GM20431 (cell line): ENCODE measurements around the gene KCNJ2.

Experiments used
- in situ Hi-C: fragments of 300-500 bp; cut with MseI, MboI; formaldehyde crosslinking; loops from one replicate; pipeline ENCODE4 v1.15.0; 2020; ENCODE audit warnings: low sequenced_read_pairs; ENCODE audit not compliant: unreplicated experiment

Gene KCNJ2

DNA sequence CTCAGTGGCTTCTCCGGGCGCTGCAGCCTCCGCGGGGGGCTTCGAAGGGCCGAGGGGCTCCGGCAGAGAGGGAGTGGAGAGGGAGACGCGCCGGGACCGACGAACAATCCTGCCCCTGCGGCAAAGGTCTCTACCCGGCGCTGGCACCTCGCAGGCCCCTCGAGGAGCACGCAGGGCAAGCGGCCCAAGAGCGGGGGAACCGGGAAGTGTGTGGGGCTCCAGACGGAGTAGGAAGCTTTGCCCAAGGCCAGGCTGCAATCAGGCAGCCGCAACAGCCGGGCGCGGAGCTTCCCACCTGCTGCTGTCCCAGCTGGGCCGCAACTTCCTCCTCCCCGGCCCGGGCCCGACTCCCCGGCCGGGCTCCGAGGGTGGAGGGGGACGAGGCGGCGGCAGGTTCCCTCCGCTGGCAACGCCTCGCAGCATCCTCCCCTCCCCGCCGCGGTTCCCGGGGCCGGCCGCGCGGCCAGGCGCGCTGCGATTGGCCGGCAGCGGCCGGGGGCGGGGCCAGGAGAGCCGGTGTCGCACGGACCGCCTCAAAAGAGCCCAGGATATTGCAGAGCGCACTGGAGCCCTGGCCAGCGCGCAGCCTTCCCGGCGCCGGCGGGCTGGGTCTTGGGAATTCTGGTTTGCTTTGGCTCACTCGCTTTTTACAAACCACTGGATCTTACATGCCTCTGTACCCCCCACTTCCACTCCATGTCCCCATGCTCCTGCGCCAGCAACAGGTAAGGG lies at the start of gene KCNJ2:
TSS of gene KCNJ2 (plus strand) at position 556 of the 732 bp plus-strand sequence. CDS start 5,508 bp downstream, outside the sequence.
- in situ Hi-C loops: no loop called here

DNA sequence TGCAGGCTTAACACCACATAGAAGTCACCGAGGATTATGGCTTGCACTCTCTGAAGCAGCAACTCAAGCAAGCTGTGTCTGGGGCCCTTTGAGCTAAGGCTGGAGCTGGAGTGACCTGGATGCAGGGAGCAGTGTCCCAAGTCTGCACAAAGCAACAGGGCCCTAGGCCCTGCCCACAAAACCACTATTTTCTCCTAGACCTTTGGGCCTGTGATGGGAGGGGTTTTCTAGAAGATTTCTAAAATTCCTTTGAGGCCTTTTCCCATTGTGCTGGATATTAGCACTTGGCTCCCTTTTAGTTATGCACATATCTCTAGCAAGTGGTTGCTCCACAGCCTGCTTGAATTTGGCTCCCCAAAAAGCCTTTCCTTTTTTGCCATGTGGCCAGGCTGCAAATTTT lies 49.8 kb upstream of the KCNJ2 start:
- in situ Hi-C loops: no loop called here

DNA sequence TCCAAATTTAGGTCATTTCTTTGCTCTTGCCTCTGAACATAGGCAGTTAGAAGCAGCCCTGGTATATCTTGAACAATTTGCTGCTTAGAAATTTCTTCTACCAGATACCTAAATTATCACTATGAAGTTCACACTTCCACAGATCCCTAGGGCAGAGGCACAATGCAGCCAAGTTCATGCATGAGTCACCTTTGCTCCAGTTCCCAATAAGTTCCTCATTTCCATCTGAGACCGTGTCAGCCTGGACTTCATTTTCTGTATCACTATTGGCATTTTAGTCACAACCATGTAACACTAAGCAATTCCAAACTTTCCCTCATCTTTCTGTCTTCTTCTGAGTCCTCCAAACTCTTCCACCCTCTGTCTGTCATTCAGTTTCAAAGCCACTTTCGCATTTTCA lies 49.3 kb upstream of the KCNJ2 start:
- in situ Hi-C loops: no loop called here

DNA sequence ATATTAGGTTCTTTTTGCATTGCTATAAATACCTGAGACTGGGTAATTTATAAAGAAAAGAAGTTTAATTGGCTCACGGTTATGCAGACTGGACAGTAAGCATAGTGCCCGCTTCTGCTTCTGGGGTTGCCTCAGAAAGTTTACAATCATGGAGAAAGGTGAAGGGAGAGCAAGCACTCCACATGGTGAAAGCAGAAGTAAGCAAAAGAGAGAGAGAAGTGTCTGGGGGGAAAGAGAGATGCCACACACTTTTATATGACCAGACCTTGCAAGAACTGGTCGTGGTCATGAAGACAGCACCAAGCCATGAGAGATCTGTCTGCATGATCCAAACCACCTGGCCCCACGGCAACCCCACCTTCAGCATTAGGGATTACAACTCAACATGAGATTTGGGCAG lies 48.9 kb upstream of the KCNJ2 start:
- in situ Hi-C loops: no loop called here

DNA sequence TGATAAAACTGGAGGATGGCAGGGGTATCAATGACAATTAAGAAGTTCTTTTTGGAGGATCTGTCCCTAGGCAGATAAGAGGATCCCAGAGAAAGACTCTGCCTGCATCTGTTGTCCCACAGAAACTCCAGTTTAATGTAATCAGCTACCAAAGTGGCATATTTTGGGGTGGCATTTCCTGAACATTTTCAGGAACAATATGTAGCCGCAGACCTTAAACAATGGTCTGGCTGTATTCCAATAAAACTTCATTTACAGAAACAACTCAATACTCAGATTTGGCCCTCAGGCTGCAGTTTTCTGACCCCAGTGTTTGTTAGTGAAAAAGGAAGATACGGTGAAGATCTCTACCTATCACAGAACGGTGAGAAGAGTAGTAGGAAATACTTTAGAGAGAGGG lies 48.2 kb upstream of the KCNJ2 start:
- in situ Hi-C loops: no loop called here

DNA sequence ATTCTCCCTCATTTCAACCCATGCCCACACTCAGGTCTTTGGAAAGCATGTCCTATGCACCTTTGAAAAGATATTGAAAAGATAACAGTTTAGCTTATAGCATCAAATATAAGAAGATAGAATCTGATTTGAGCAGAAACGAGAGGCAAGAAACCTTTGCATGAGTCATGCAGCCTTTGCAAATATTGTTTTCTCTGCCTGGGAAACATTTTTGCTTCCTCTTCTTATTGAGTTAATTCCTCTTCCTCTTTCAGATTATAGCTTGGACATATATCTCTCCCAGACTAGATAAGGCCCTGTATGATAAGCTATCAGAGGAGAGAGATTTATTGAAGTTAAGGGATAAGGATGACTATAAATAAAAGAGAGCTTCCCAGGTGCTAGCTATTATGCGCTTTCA lies 46.1 kb upstream of the KCNJ2 start:
- in situ Hi-C loops: no loop called here

DNA sequence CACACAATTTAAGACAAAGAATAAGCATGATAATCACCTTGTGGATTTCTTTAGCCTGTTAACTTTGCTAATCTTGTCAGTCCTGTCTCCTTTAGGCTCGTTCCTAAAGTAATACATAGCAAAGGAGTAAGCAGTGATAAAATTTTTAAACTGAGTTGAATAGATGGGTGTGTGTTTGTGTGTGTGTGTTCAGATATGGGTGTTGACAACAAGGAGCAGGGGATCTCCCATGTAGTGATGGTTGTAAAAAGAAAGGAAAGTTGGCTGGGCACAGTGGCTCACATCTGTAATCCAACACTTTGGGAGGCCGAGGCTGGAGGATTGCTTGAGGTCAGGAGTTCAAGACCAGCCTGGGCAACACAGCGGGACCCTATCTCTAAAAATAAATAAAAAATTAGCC lies 44.6 kb upstream of the KCNJ2 start:
- in situ Hi-C loops: no loop called here

DNA sequence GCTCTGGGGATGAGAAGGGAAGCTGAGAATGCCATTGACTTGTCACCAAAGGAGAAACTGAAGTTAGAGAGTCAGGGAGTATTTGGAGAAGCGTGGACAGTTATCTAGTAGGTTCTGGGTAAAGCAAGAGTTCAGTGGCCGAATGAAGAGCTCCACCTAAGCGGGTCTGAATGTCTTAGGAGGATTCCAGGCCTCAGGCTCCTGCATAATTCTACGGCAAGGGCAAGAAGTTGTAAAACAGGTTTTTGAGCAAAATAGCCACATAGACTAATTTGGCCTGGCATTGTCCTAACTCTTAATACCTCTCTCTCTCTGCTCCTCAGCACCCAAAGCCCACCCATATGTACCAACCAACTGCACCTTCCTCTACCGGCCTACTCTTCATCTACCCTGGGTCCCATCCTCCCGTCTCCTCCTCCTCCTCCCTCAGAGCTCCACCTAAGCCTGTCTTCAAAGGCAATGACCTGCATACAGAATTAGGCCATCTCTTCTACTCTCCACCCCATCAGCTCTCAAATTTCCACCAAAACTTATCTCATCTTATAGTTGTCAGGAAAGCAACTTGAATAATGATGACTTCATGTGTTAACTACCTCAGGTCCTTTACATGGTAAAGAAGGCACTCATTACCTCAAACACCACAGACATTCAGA lies 42.0 kb upstream of the KCNJ2 start:
- in situ Hi-C loops: no loop called here

DNA sequence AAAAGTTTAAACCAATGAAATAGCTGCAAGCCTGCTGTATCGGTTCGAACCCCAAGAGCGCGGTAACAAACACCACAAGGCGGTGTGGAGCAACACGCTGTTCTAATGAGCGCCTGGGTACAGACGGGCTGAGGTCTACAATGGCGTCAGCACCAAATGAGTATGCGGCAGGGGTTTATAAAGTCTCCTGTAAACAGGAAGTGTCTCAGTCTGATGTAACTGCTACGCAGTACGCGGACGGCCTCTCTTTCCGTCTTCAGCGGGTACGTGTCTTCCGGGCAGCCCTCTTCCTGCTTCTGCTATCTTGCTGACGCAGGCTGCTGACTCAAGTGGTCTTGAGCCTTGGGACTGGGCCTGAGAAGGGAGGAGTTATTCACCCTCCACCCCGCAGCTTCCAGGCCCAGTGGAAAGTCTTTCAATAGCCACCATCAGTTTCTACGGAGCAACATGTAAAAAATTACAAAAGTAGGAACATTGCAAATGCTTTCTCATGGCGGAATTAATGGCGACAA lies 40.5 kb upstream of the KCNJ2 start:
- in situ Hi-C loops: no loop called here

DNA sequence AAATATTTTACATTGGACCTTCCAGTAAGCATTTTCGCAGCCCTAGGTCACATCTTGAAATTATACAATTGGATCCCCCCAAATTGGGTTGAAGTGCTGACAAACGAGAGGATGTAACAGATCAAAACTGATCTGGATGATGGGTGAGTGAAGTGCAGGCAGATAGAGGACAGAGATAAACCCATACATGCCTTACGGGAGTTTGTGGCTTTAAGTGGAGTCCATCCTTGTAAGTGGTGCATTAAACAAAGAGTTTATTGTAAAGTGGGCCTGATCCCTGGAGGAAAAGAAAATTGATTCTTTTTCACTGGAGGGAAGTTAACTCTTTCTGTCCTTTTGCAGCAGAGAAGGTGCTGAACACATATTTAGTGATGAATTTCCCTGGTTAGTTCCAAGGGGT lies 39.0 kb upstream of the KCNJ2 start:
- in situ Hi-C loops: no loop called here

DNA sequence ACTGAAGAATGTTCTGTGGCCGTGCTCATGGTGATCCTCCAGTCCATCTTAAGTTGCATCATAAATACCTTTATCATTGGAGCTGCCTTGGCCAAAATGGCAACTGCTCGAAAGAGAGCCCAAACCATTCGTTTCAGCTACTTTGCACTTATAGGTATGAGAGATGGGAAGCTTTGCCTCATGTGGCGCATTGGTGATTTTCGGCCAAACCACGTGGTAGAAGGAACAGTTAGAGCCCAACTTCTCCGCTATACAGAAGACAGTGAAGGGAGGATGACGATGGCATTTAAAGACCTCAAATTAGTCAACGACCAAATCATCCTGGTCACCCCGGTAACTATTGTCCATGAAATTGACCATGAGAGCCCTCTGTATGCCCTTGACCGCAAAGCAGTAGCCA lies 36.8 kb upstream of the KCNJ2 start:
- in situ Hi-C loops: no loop called here

DNA sequence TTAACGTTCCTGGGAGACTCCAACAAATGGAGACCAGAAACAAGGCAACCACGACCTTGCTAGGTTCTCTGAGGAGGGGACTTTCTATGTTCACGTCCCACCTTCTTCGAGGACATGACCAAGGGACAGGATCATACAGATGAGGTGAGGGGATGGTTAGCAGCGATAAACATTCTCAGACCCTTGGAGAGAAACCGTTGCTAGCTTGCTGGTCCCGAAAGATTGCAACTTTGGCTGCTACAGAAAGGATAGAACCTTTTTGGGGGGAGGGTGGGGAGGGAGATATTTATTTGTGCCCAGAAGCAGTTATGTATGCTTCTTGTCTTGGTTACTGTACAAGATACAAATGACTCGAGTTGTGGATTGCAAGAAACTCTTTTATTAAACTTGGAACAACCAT lies 35.3 kb upstream of the KCNJ2 start:
- in situ Hi-C loops: no loop called here

DNA sequence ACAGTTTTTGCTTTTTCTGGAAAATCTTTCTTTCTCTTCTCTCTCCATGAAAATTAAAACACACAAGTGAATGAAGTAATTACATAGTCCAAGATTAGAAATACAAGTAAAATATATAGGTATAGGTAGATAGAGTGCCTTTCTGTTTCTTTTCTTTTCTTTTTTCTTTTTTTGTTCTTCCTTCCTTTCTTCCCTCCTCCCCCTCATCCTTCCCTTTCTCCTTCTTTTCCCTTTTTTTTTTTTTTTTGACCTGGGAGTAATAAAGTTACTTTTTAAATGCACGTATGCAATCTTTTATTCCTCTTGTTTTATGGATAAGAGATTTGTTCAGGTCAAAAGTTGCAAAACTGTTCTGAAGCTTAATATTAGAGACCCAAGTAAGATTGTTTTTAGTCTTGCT lies 34.6 kb upstream of the KCNJ2 start:
- in situ Hi-C loops: no loop called here

DNA sequence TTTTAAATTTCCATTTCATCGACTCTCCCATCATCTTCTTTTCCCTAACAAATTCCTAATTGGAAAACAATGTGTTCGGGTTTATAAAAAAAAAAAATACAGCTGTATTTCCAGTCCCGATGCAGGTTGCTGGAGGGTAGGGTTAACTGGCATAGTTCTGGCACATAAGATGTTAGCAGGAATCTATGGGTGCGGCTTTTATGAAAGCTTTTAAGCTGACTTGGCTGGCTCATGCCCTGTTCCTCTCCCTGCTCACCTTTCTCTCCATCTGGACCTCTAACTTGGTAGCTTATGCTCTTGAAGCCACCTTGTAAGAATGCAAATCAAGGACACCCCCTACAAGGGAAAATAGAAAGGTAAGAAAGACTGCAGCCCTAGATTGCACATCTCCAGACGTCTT lies 33.2 kb upstream of the KCNJ2 start:
- in situ Hi-C loops: no loop called here

DNA sequence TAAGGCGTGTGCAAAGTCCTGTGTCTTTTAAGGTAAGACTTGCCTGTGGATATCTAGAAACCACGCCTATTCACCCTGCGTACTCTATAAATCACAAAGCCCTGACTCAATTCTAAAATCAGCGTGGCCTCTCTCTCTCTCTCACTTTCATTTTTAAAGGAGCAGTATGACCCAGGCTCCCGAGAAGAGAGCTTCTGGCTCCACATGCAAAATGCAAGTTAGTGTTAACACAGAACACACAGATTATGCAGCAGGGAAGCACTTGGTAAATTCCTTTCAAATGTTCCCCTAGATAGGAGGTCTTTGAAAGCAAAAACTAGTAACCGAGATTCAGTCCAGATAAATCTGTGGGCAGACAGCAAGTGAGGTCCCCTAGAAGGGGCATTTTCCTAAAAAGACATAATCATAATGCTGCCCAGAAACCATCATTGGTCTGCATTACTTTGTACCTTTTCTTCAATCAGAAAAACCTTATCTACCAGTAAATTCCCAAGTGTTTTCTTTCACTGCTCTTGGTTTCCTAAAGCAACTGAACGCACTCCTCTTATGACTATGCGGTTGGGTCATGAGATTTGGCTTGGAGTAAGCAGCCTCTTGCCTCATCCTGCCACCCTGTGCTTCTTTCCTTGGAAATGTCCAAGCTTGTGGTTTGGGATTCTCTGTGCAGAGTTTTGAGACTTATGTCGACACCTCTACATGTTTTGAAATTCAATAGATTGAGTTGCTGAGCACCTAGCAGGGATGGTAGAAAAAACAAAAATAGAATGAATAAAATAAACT lies 31.7 kb upstream of the KCNJ2 start:
- in situ Hi-C loops: no loop called here

DNA sequence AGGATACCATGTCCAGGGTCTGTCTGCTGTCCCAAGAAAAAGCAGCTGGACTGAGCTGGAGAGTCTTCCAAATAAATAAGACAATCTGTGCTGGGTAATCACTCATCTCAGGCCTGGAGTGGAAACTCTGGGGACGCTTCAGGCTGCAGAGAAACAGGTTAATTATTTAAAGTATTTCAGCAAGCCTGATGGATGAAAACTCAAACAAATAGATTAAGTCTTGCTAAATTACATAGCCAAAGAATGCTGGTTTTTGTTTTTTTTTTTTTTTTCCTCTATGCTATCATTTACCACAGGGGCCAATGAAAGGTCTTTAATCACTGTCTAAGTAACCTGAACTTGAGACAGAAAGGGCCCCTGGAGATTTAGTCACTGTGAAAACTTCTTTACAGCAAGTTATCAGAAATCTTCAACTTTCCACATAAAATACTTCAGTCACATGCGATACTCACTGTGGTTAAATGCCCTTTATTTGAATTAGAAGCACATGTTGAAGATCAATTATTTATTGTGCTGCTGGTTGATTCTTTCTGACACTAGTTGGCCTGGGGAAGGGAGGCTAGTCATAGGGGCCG lies 31.0 kb upstream of the KCNJ2 start:
- in situ Hi-C loops: no loop called here

DNA sequence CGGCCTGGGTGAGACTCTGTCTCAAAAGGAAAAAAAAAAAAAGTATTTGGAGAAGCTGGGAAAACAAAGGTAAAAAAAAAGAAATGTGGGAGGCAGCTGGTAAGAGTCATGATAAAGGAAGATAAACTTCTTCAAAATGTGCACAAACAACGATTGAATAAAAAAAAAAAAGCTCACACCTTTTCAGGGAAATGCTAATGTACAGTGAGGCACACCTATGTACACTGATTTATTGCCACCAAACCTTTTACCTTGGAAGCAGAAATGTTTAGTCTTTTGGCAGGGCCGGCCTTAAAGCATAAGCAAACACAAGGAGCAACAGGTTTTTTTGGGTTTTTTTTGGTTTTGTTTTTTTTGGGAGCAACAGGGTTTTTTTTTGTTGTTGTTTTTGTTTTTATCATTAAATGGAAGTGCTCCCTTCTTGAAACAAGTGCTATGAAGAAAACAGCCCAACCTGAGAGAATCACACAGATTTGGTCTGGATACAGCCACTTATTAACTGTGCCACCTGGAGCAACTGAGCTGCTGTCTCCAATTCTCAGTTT lies 29.8 kb upstream of the KCNJ2 start:
- in situ Hi-C loops: no loop called here

DNA sequence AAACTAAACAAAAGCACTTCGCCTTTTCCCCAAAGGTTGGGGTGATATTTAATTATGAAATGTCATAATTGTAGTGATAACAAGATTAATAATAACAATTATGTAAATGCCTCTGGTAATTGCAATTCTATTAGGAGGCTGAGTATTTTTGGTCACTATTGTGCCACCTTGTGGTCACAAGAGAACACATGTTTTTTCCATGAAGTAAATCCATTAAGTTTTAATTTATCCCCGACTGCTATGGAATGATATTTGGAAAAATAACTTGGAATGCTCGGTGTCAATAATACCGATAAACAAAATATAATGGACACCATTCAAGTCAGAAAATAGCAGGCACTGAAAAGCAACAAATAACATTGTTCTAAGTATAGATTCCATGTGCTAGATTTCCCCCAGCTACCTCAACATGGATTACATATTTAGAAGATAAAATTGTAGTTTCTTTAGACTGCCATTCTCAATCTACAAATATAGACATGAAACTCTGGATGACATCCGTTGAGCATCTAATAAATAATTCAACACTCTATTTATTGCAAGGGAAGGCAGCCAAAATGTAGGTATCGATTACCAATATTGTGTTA lies 25.0 kb upstream of the KCNJ2 start:
- in situ Hi-C loops: loop anchor here (10.0 kb wide), 1 partner anchor 540 kb away; no protein-coding TSS in a partner anchor

DNA sequence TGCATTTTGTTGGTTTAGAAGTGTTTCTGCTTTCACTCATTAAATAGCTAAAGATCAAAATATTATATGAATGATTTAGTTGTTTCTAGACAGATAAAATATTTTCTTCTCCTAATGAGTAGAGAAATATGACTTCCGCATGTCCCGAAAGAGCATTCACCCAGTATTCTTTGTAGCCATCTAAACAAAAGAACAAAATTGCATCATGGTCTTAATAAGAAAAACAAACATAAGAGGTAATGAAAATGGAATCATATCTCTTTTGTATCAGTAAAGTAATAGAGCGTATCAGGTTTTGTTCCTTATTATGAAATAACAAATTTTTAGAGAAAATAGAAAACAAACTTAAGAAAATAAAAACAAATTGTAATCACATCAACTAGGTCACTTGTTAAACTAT lies 16.1 kb upstream of the KCNJ2 start:
- in situ Hi-C loops: no loop called here

DNA sequence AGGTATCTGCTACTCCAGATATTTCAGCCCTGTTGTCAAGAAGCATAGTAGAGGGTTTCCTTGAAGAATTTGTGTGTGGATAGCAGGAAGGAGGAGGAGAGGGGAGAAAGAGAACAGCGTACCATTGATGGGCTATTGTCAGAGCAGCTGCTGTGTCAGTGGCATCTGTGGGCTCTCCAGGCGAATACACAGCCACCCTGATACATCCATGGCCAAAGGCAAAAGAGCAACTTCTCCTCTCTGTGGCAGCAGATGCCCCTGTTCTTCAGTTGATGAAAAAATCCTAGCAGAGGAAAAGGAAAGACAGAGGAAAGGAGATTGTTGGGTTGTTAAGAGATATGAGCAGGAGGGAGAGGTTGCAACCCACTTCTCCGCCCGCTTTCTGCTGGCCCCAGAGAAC lies 12.2 kb upstream of the KCNJ2 start:
- in situ Hi-C loops: no loop called here
